GM19193 (cell line): ENCODE results near the gene TPGS2.

Experiments
- POLR2A ChIP-seq: IDR thresholded peaks from 4 replicates; pipeline ENCODE4 v1.6.1; 2011; ENCODE audit not compliant: insufficient read depth, insufficient read length; ENCODE audit errors: extremely low read depth

Gene TPGS2

DNA sequence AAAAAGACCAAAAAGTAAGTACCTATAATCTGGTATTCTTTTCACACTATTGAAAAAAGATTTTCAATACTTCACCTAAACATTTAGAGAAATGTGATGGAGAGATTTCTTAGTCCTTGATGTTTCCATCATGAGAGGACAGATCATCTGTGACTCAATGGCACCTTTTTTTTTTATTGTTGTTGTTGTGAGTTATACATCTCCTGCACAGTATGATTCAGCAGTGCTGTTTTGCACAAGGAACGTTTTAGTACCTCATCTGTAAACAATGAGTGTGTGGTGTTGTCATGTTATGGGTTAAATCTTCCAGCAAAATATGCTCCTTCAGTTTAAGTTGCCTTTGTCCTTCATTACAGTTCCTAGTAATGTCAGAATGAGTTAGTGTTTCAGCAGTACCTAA, 2.3 kb upstream of the TPGS2 start:
- TF ChIP-seq POLR2A: no peak

DNA sequence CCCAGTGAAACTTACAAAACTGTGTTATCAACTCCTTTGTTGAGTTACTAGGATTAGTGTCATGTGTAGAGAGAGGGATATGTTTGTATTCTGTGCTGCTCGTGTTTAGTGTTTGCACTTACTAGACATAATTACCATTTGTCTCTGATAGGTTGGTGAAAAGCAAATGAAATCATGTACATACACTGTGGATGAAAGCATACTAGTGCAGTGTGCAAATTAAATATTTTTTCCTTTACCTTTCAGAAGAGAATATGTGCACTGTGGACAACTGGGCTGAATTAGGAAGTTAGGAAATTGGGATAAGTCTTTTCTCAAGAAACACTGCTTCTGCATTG, 1.3 kb upstream of the TPGS2 start:
- no peak for TF ChIP-seq POLR2A

GRCh38 chr18:36829362-36830157, 758 bp upstream of the TPGS2 start:
- no peak for TF ChIP-seq POLR2A

DNA sequence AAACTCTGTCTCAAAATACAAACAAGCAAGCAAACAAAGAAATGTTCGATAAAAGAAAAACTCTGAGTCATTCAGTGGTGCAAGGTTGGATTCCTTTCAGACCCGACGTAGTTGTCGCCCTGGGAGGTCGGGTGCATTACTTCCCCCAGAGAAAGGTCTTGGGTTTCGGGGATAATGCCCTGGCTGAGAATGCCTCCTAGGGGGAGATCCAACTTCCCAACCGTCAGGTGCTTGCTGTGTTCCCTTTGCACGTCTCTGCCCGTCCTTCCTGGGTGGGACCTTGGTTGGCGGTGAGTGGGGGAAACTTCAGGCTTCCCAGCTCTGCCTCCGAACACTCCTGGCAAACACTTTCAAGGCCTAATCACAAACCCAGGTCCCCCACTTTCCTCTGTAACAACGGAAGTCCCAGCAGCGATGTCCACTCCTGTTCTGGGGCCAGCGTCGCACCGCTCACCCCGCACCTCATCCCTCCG, 609 bp downstream of the TPGS2 start:
- TF ChIP-seq POLR2A: no peak

DNA sequence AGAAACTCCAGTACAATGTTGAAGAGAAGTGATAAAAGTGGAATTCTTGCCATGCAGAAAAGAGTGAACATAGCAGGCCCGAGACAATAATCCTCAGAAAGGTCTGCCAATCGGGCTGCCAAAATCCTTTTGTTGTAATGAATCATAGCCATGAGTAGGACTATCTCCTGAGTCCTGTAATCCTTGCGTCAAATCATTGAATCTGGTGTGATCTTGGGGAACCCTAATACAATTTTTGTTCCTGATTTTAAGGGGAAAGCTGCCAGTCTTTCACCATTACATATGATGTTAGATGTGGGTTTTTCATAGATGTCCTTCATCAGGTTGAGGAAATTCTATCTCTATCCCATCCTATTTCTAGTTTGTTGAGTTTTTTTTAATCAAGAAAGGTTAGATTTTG, 2.2 kb downstream of the TPGS2 start:
- no peak for TF ChIP-seq POLR2A

- TF ChIP-seq POLR2A: no peak
These were observed 3.3 kb downstream of the TPGS2 start for GRCh38 chr18:36825526-36825925.

DNA sequence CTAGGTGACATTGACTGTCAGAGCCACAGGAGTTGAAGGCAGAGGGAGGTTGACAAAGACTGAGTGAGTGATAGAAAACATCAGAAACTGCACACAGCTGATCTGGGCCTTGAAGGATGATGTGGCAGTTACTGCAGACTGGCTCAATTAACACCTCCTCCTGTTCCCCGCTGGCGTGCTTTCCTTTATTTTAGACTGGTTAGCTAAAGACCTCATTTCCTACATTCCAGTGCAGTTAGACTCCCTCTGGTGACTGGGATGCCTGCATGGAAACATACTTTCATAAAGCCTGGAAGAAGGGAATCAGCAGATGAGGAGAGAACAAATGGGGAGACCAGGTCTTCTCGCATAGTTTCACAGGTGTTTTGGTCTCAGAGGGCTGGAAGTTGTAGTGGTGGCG, 7.1 kb downstream of the TPGS2 start:
- TF ChIP-seq POLR2A: no peak

- no peak for TF ChIP-seq POLR2A
These were observed 9.2 kb downstream of the TPGS2 start for GRCh38 chr18:36819621-36820020.

DNA sequence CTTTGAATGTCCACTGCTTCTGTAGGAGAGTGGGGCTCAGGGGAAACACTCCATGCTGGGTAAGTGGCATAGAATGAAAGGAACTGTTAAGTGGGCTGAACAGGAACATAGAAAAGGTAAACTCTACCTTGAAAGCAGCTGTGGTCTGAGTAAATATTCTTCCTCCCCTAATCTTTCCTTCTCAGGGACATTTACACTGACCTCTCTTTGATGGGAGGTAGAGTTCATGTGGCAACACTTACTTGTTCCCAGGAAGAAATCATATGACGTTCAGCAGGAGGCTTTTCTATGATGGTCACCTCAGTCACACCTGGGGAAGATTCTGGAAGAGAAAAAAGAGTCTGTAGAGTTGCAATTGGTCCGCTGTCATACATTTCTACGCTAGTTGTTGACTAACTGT, 10.2 kb downstream of the TPGS2 start:
- TF ChIP-seq POLR2A: no peak

DNA sequence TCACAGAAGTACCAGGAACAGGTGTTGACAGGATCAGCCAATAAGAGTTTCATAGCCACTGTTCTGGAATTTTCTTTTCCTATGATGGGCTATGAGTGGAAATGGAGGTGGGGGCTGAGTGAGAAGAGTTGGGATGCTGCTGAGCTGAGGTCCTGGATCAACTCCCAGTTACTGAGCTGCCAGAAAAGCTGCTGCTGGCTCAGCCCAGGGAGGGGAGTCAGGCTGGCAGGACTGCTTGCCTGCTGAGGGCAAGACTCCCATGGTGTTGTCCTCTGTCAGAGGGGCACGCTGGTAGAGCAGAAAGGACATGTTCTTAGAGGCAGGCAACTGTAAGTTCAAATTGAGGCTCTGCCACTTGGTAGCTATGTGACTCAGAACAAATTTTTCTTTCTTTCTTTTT, 11.8 kb downstream of the TPGS2 start:
- no peak for TF ChIP-seq POLR2A

GRCh38 chr18:36814994-36815393, 13.8 kb downstream of the TPGS2 start:
- TF ChIP-seq POLR2A: no peak

DNA sequence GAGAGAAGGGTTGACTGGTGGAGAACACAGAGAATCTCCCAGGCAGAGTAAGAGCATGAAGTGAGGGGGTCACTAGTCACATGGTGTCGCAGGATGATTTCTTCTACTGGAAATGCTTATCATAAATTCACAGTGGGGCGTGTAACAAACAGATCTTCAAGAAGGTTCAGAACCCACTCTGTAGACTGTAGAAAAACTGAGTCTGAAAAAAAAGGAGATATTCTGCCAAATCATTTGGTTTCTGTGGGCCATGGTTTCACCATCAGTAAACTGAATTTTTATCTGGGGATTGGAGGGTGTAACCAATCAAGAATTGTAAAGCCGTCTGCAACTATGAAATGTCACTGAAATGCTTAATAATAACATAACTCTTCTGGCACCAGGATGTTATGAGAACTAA, 15.0 kb downstream of the TPGS2 start:
- no peak for TF ChIP-seq POLR2A

GRCh38 chr18:36813101-36813775, 15.6 kb downstream of the TPGS2 start:
- no peak for TF ChIP-seq POLR2A

DNA sequence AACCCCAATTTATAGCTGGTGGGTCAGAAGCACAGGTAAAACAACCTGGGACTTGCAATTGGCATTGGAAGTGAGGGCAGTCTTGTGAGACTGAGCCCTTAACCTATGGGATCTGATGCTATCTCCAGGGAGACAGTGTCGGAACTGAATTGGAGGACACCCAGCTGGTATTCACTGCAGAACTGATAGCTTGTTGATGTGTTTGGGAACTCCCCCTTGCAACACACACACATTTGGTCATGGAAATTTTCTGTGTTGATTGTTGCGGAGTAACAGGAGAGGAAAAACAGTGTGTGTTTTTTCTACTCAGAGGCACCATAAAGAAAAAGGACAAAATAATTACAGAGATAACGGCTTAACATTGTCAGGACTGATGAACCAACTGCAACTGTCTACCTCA, 16.1 kb downstream of the TPGS2 start:
- TF ChIP-seq POLR2A: no peak

DNA sequence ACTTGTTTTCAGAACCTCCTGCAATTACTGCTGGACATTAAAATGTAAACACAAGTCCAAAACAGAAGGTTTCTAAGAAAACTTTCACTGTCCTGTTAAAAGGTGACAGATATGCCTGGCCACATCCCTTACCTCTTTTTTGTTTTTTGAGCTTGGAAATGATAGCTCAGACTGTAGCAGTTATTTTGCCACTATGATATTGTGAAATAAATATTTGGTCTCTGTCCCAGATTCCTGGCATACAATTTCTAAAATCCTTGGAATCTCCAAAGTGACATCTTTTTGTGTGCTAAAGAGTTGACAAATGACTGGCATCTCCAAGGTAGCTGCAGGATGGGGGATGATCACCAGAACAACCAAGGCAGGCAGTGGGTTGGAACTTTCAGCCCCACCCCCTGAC, 16.8 kb downstream of the TPGS2 start:
- no peak for TF ChIP-seq POLR2A

DNA sequence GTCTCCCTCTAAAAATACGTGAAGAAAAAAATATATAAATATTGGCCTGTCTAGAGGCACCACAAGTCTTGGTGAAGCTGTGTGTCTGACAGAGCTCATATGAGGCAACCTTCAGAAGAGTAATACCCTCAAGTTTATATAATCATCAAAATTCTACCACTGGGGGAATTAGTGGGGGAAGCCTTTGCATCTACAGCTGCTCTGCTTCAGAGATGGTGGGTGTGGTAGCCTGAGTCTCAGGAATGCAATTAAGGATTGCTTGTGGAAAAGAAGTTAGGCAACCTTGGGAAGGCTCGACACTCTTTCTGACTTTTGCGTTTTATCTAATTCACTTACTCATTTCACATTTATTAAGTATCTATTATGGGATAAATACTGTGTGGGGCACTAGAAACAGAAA, 17.4 kb downstream of the TPGS2 start:
- TF ChIP-seq POLR2A: no peak
